GM12872 (cell line): ENCODE results near the gene ADK.

Source experiments
- TF ChIP-seq, protein P1 (sequence below): IDR thresholded peaks from 3 replicates; pipeline ENCODE4 v1.5.1; 2011; ENCODE audit warnings: low read depth, mild to moderate bottlenecking, low read length, moderate library complexity; ENCODE audit not compliant: insufficient read depth

ADK gene

DNA sequence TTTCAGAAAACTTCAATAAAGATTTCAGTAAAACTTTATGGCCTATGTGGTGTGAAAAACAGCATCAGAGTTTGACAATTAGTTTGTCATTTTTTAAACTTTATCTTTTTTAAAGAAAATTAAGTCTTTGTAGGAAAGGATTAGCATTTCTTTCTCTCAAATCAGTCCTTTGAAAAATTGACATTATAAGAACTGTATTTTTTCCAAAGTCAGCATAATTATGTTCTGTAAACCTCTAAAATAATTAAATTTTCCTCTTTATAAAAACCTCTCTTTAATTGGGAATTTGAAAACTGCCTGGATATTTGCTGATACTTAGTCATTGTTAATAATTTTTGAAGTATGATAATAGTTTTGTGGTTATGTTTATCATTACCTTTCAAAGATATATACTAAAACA, 448.7 kb downstream of the ADK start:
- TF ChIP-seq, protein P1, sequence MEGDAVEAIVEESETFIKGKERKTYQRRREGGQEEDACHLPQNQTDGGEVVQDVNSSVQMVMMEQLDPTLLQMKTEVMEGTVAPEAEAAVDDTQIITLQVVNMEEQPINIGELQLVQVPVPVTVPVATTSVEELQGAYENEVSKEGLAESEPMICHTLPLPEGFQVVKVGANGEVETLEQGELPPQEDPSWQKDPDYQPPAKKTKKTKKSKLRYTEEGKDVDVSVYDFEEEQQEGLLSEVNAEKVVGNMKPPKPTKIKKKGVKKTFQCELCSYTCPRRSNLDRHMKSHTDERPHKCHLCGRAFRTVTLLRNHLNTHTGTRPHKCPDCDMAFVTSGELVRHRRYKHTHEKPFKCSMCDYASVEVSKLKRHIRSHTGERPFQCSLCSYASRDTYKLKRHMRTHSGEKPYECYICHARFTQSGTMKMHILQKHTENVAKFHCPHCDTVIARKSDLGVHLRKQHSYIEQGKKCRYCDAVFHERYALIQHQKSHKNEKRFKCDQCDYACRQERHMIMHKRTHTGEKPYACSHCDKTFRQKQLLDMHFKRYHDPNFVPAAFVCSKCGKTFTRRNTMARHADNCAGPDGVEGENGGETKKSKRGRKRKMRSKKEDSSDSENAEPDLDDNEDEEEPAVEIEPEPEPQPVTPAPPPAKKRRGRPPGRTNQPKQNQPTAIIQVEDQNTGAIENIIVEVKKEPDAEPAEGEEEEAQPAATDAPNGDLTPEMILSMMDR: no peak

DNA sequence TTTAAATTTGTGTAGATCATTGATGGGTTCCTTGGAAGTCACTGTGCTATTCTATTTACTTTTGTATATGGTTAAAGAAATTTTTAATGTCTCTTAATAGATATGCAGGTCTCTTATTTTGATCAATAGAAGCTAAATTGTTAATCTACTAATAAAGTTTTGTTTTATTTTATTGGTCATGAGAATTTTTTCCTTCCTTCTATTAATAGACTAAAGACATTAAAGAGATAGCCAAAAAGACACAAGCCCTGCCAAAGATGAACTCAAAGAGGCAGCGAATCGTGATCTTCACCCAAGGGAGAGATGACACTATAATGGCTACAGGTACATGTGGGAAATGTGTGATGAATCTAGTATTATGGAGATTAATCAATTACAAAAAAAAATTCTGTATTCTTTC, 449.1 kb downstream of the ADK start:
- TF ChIP-seq, protein P1: no peak

DNA sequence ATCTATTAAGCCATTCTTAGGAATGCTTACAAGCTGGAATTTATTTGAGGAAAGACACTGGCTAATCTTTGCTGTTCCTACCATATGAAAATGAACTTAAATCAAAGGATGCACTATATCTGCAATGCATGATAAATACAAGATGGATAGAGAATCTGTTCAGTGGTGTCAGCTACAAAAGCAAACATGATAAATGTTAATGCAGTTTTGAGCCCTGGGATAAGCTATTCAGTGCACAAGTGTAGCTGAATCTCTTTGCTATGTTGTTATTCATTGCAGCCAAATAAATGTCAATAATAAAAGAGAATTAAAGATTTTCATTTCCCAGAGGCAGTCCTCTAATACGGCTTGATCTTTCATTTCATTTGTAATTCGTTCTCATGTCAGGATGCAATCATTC, 451.6 kb downstream of the ADK start:
- TF ChIP-seq, protein P1: no peak

DNA sequence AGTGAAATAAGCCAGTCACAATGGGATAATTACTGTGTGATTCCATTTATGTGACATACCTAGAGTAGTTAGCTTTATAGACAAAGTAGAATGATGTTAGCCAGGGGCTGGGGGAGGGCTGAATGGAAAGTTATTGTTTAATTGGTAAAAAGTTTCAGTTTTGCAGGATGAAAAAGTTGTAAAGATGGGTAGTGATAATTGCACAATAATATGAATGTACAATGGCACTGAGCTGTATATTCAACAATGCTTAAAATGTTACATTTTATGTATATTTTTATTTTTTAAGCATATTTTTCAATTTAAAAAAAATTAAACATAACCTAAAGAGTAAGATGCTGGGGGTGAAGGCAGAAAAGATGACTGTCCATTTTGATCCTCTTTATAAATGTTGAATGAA, 459.3 kb downstream of the ADK start:
- TF ChIP-seq, protein P1: no peak

DNA sequence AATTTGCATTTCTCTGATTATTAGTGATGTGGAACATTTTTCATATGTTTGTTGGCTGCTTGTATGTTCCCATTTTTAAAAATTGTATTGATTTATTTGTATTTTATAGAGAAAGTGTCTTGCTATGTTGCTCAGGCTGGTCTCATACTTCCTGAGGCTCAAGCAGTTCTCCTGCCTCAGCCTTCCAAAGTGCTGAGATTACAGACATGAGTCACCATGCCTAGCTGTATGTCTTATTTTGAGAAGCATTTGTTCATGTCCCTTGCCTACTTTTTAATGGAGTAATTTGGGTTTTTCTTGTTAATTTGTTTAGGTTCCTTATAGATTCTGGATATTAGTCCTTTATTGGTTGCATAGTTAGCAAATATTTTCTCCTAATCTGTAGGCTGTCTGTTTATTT, 461.2 kb downstream of the ADK start:
- TF ChIP-seq, protein P1: no peak

DNA sequence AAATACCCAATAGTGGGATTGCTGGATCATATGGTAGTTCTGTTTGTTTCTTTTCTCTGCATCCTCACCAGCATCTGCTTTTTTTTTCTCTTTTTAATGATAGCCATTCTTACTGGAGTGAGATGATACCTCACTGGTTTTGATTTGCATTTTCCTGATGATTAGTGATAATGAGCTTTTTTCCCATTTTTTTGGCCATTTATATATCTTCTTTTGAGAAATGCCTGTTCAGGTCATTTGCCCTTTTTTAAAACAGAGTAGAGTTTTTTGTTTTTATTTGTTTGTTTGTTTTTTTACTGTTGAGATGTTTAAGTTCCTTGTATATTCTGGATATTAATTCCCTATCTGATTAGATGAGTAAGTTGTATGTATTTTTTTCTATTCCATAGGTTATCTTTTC, 469.6 kb downstream of the ADK start:
- TF ChIP-seq, protein P1: no peak

DNA sequence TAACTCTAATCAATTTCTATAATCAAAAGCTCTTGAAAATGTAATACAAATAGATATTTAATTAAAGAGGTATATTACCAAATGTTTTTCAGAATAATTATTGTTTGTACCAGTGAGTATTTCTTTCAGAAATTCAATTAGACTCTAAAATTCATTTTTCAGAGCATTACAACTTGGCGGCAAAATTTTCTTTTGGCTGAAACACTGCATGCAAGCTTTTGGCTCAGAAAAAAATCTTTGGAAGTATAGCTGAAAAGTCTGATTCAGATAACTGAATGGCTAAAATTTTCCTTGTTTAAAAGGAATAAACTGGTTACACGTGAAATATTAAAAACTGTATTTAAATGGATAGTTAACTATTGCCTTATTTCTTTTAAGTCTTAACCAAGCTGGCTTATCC, 472.8 kb downstream of the ADK start:
- TF ChIP-seq, protein P1: no peak

DNA sequence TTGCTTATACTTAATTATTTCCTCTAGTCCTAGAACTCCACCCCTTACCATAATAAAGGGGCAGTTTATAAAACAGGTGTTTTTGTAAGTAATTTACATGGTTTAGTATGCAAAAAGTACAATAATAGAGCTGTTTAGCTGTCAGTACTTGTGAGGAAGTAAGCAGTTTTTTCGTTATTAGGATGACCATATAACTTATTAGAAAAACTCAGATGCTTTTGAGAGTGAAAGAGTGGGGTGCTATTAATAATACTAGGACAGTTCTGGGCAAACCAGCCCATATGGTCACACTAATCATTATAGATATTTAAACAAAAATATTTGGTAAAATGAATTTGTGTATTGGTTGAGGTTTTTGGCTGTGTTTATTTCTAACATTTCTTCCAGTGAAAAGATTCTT, 473.5 kb downstream of the ADK start:
- TF ChIP-seq, protein P1: no peak
